Measurements from ENCODE around the gene CLMN. TPM values are rescaled to one million over a fixed set of nuclear protein-coding genes. Genes with fewer than 3 reads are reported as not detected.
A peak's percentile ranks its signal among the peaks of the same experiment; 100 is the strongest.

The CLMN gene
- total RNA-seq, 1 experiment from 2014 or later: 111 TPM

- CTCF ChIA-PET: no interaction called here
- no TSS peak for BruUV-seq (replicated peaks)
- H3K27me3 Mint-ChIP-seq (ENCODE audit: unreplicated experiment): no peaks in the 10 kb centered on the region
- no peak for DNase-seq
- H3K36me3 Mint-ChIP-seq (ENCODE audit: insufficient read depth, unreplicated experiment): peaks cover 11% of the 10 kb centered on the region
- H3K4me1 Mint-ChIP-seq (ENCODE audit: low read depth, unreplicated experiment): peaks cover 42% of the 10 kb centered on the region
- TF ChIP-seq, protein P1, sequence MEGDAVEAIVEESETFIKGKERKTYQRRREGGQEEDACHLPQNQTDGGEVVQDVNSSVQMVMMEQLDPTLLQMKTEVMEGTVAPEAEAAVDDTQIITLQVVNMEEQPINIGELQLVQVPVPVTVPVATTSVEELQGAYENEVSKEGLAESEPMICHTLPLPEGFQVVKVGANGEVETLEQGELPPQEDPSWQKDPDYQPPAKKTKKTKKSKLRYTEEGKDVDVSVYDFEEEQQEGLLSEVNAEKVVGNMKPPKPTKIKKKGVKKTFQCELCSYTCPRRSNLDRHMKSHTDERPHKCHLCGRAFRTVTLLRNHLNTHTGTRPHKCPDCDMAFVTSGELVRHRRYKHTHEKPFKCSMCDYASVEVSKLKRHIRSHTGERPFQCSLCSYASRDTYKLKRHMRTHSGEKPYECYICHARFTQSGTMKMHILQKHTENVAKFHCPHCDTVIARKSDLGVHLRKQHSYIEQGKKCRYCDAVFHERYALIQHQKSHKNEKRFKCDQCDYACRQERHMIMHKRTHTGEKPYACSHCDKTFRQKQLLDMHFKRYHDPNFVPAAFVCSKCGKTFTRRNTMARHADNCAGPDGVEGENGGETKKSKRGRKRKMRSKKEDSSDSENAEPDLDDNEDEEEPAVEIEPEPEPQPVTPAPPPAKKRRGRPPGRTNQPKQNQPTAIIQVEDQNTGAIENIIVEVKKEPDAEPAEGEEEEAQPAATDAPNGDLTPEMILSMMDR (IDR thresholded peaks at IDR 0.05; ENCODE audit: unreplicated experiment): no peak
- no peak overlapping the region for H3K4me3 Mint-ChIP-seq (ENCODE audit: low read depth, unreplicated experiment)
- no peak overlapping the region for H3K27ac Mint-ChIP-seq (ENCODE audit: unreplicated experiment)
- peaks cover 4% of the 10 kb centered on the region for H3K9me3 Mint-ChIP-seq (ENCODE audit: low read depth, unreplicated experiment)
- intact Hi-C loops (cut with micrococcal nuclease; ENCODE audit: unreplicated experiment): no loop called here
Measured at GRCh38 chr14:95240859-95241813, 78.6 kb downstream of the CLMN start.

- CTCF ChIA-PET: interaction anchor here (0.6 kb wide), 1 partner anchor 55 kb away, joined by 3 read pairs; no protein-coding TSS in a partner anchor
- no peak for DNase-seq
- intact Hi-C loops (cut with micrococcal nuclease; ENCODE audit: unreplicated experiment): no loop called here
- H3K27ac Mint-ChIP-seq (ENCODE audit: unreplicated experiment): peak overlapping the region; percentile 16
- no peaks in the 10 kb centered on the region for H3K9me3 Mint-ChIP-seq (ENCODE audit: low read depth, unreplicated experiment)
- TF ChIP-seq, protein P1 (IDR thresholded peaks at IDR 0.05; ENCODE audit: unreplicated experiment): no peak
- no peaks in the 10 kb centered on the region for H3K27me3 Mint-ChIP-seq (ENCODE audit: unreplicated experiment)
- H3K4me1 Mint-ChIP-seq (ENCODE audit: low read depth, unreplicated experiment): peaks cover 35% of the 10 kb centered on the region
- no TSS peak for BruUV-seq (replicated peaks)
- H3K36me3 Mint-ChIP-seq (ENCODE audit: insufficient read depth, unreplicated experiment): peaks cover 18% of the 10 kb centered on the region
- H3K4me3 Mint-ChIP-seq (ENCODE audit: low read depth, unreplicated experiment): no peak overlapping the region
Measured at GRCh38 chr14:95238487-95239298, 81.0 kb downstream of the CLMN start.

DNA sequence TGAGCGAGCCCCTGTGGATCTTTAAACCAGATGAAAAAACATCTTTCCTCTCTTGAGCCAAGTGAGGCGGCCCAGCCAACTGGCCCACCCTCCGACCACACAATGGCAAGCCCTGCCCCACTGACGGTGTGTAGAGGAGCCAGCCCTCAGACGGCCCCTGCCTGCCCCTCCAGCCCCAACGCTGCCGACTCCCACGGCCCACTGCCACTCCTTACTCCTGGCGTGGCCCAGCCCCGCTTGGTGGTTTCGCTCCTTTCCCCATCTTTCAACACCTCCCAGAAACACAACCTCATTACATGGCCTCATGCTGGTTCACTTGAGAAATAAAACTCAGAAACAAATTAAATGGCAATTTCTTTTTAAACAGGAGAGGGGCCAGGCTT is 81.8 kb downstream of the CLMN start:
- TF ChIP-seq, protein P1 (IDR thresholded peaks at IDR 0.05; ENCODE audit: unreplicated experiment): no peak
- intact Hi-C loops (cut with micrococcal nuclease; ENCODE audit: unreplicated experiment): no loop called here

DNA sequence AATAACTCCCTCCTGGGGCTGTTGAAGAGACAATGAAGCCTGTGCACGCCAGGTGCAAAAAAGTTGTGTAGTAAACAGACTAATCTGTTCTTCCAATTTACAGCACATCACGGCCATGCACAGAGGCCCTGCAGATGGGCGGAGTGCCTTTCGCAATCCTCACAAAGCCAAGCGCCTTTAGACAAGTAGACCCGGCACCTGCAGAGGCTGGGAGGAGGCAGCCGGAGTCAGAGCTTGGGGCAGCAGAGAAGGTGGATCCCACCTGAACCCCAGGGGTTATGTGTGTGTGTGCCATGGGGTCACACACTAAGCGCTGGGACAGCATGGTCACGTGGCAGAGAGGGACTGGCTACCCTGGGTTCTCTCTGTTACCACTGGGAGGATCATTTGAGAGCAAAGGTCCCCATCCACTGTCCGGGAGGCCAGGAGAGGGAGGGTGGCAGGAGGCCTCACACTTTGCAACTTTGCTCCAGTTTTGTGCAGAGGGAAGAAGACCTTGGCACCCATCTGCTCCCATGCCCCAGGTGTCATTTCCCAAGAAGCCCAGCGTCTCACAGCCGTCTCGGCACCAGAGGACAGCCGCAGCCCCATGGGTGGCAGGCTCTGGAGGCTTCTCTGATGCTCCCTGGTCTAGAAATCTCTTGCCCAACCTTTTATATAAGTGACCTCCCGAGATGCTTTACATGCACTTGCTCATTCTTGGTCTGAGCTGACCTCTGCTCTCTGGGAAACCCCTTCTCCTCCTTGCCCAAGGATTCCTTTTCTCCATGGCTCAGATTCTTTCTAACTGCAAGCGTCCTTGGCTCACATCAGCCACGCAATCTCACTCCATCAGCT is 82.4 kb downstream of the CLMN start:
- Mint-ChIP-seq H3K36me3 (ENCODE audit: insufficient read depth, unreplicated experiment) (peaks cover 18% of the 10 kb centered on the region), H3K27ac (ENCODE audit: unreplicated experiment) (no peak overlapping the region), H3K4me1 (ENCODE audit: low read depth, unreplicated experiment) (peaks cover 49% of the 10 kb centered on the region), H3K4me3 (ENCODE audit: low read depth, unreplicated experiment) (no peak overlapping the region), H3K27me3 (ENCODE audit: unreplicated experiment) (no peaks in the 10 kb centered on the region), H3K9me3 (ENCODE audit: low read depth, unreplicated experiment) (no peaks in the 10 kb centered on the region)
- TF ChIP-seq, protein P1 (IDR thresholded peaks at IDR 0.05; ENCODE audit: unreplicated experiment): no peak
- CTCF ChIA-PET: no interaction called here
- no peak for DNase-seq
- no TSS peak for BruUV-seq (replicated peaks)
- intact Hi-C loops (cut with micrococcal nuclease; ENCODE audit: unreplicated experiment): no loop called here

More for the DNA sequence above, 81.8 kb downstream of the CLMN start:
- H3K27me3 Mint-ChIP-seq (ENCODE audit: unreplicated experiment): no peaks in the 10 kb centered on the region
- no peak overlapping the region for H3K4me3 Mint-ChIP-seq (ENCODE audit: low read depth, unreplicated experiment)
- no peaks in the 10 kb centered on the region for H3K9me3 Mint-ChIP-seq (ENCODE audit: low read depth, unreplicated experiment)
- H3K4me1 Mint-ChIP-seq (ENCODE audit: low read depth, unreplicated experiment): peaks cover 42% of the 10 kb centered on the region
- no TSS peak for BruUV-seq (replicated peaks)
- CTCF ChIA-PET: no interaction called here
- H3K36me3 Mint-ChIP-seq (ENCODE audit: insufficient read depth, unreplicated experiment): peaks cover 18% of the 10 kb centered on the region
- no peak overlapping the region for H3K27ac Mint-ChIP-seq (ENCODE audit: unreplicated experiment)
- no peak for DNase-seq

All from Calu3 (cell line).